ENCODE results near the gene ATG12. TPM values are rescaled to one million over a fixed set of nuclear protein-coding genes. Genes with fewer than 3 reads are reported as not detected.

The ATG12 gene
- total and polyA plus RNA-seq, 2 of the 8 experiments (the other 6 are each of a cell fraction or from before 2014, with no cell fraction given), result 23.8 to 49.3 TPM

GRCh38 chr5:115809946-115810345, 31.4 kb downstream of the ATG12 start:
- Histone ChIP-seq H2BK20ac (ENCODE audit: low read length) (no peak overlapping the region), H3K23me2 (ENCODE audit: low read depth, low read length) (no peaks in the 10 kb centered on the region; the same call in 1 of the 2 replicates), H4K5ac (ENCODE audit: insufficient read length, low read depth, low read length) (no peak overlapping the region), H3K4me2 (ENCODE audit: insufficient read depth in 1 of 2, low read depth in 2 of 2, low read length in 2 of 2) (no peak overlapping the region), H3K27ac (ENCODE audit: low read depth, low read length) (no peak overlapping the region), H4K20me1 (replicated peaks in 1 of 2; ENCODE audit: control insufficient read depth in 1 of 2, insufficient read depth in 2 of 2, low read length in 2 of 2) (peaks cover 0 to 3% of the 10 kb centered on the region in 2 experiments), H4K91ac (replicated peaks; ENCODE audit: insufficient read length, low read length) (no peak overlapping the region), H3K27me3 (replicated peaks in 1 of 4; ENCODE audit: control insufficient read depth in 3 of 4, extremely low read depth in 1 of 4, insufficient read depth in 3 of 4, low read length in 3 of 4) (peaks cover 0 to 11% (median 5%) of the 10 kb centered on the region in 4 experiments; a peak in 3 of 7 replicates), H4K8ac (ENCODE audit: extremely low read depth, insufficient read depth, low read length) (no peak overlapping the region), H3K9ac (replicated peaks in 1 of 4; ENCODE audit: extremely low read depth in 1 of 4, low read depth in 3 of 4, low read length in 3 of 4) (no peak overlapping the region), H3K56ac (replicated peaks; ENCODE audit: insufficient read length, low read depth, low read length) (no peak overlapping the region), H3K18ac (ENCODE audit: extremely low read depth, low read length) (no peak overlapping the region), H2AFZ (ENCODE audit: low read length) (no peak overlapping the region), H3K4ac (replicated peaks; ENCODE audit: insufficient read length, low read depth, low read length) (no peak overlapping the region), H2AK5ac (ENCODE audit: low read depth, low read length) (no peak overlapping the region), H3K14ac (ENCODE audit: insufficient read length) (no peak overlapping the region), H3K9me3 (ENCODE audit: insufficient read depth in 2 of 2, low read depth in 1 of 2, low read length in 1 of 2) (no peaks in the 10 kb centered on the region), H3K4me1 (replicated peaks in 1 of 4; ENCODE audit: control insufficient read depth in 3 of 4, insufficient read depth in 4 of 4, low read length in 3 of 4) (peaks cover 0 to 3% (median 1%) of the 10 kb centered on the region in 4 experiments; a peak in 3 of 7 replicates), H3K4me3 (ENCODE audit: extremely low read depth in 1 of 4, insufficient read depth in 2 of 4, low read depth in 3 of 4, low read length in 4 of 4) (no peak overlapping the region), H3K79me1 (ENCODE audit: low read depth, low read length) (no peaks in the 10 kb centered on the region; the same call in 1 of the 2 replicates), H3K36me3 (ENCODE audit: control insufficient read depth in 2 of 4, insufficient read depth in 4 of 4, low read length in 3 of 4) (peaks cover 0 to 26% (median 1%) of the 10 kb centered on the region in 4 experiments; a peak in 6 of 8 replicates), H2BK5ac (ENCODE audit: low read depth, low read length) (no peak overlapping the region), H2BK120ac (replicated peaks; ENCODE audit: low read depth, low read length) (no peak overlapping the region), H3K23ac (ENCODE audit: insufficient read length) (no peak overlapping the region), H2BK12ac (ENCODE audit: low read depth, low read length) (no peak overlapping the region), H2BK15ac (ENCODE audit: low read length) (no peak overlapping the region), H3K79me2 (ENCODE audit: control insufficient read depth in 1 of 2, insufficient read depth in 2 of 2, low read length in 2 of 2) (peaks cover 0 to 3% of the 10 kb centered on the region in 2 experiments; a peak in 1 of 4 replicates)
- 96% methylated on average over 2 of the region's 2 CpGs; no CpG with 5 or more reads in 1 of the 2 experiments for whole genome bisulfite sequencing, 2 experiments (ENCODE audit: extremely low coverage in 1 of 2, insufficient coverage in 1 of 2, insufficient read length in 1 of 2, insufficient replicate concordance in 2 of 2, low coverage in 1 of 2, low lambda C conversion rate in 2 of 2, missing lambda C conversion rate in 1 of 2)
- ChIA-PET POLR2A (ENCODE audit: partially characterized antibody) (no interaction called here), CTCF (ENCODE audit: partially characterized antibody) (interaction anchor here (1.2 to 1.5 kb wide), 3 partner anchors 11 to 22 kb away, joined by 4 to 6 read pairs (median 5); no protein-coding TSS in a partner anchor)
- FAIRE-seq (no peak), DNase-seq (ENCODE audit: low read depth in 1 of 2, low spot score in 2 of 2) (no peak)
- no peak for TF ChIP-seq JUN (IDR thresholded peaks at IDR 0.05; ENCODE audit: low read depth, low read length)
- no peak for TF ChIP-seq EZH2 (IDR thresholded peaks at IDR 0.05; ENCODE audit: low read depth, low read length, severe bottlenecking)
- no peak for TF ChIP-seq CTCF (IDR thresholded peaks at IDR 0.05; ENCODE audit: control extremely low read depth in 1 of 3, insufficient read depth in 1 of 3, low read depth in 1 of 3, low read length in 3 of 3)
- no peak for TF ChIP-seq BRCA1 (IDR thresholded peaks at IDR 0.05; ENCODE audit: low read depth, low read length)
- TF ChIP-seq KDM4A (IDR thresholded peaks at IDR 0.05; ENCODE audit: low read depth, low read length, severe bottlenecking), result no peak
- no peak for TF ChIP-seq CREB1 (IDR thresholded peaks at IDR 0.05)
- TF ChIP-seq POLR2AphosphoS5 (IDR thresholded peaks at IDR 0.05; ENCODE audit: low read depth, low read length), result no peak
- TF ChIP-seq SP4 (IDR thresholded peaks at IDR 0.05; ENCODE audit: low read length), result no peak
- no peak for TF ChIP-seq RNF2 (IDR thresholded peaks at IDR 0.05; ENCODE audit: borderline replicate concordance, low read depth, low read length, missing control alignments, poor library complexity, severe bottlenecking)
- TF ChIP-seq KDM5A (IDR thresholded peaks at IDR 0.05; ENCODE audit: low read length), result no peak
- TF ChIP-seq KDM1A (IDR thresholded peaks at IDR 0.05; ENCODE audit: borderline replicate concordance, low read length), result no peak
- TF ChIP-seq JUND (IDR thresholded peaks at IDR 0.05; ENCODE audit: low read length), result no peak
